Transverse colon (tissue), 4 donors: ENCODE results near the gene SIMC1. TPM values are rescaled to one million over a fixed set of nuclear protein-coding genes. Genes with fewer than 3 reads are reported as not detected.

Experiments used
- DNase-seq: peaks from one replicate; pipeline ENCODE4 v3.0.0-alpha.2; 2019
- H3K27ac ChIP-seq, 4 donors: fragments of 200-600 bp; sonication (generic); 2 replicates each; pipeline ENCODE4 v1.5.1; 2016 to 2018; ENCODE audit warnings: inconsistent platforms in 4 of 4
- H3K27me3 ChIP-seq: fragments of 200-600 bp; sonication (generic); 2 replicates; pipeline ENCODE4 v1.5.1; 2017; ENCODE audit warnings: inconsistent platforms
- H3K36me3 ChIP-seq, 4 donors: fragments of 200-600 bp; sonication (generic); 2 replicates each; pipeline ENCODE4 v1.5.1; 2017 to 2019; ENCODE audit warnings: inconsistent platforms in 4 of 4
- H3K4me1 ChIP-seq, 4 donors: fragments of 200-600 bp; sonication (generic); 2 replicates each; pipeline ENCODE4 v1.5.1; 2017 to 2020; ENCODE audit warnings: inconsistent platforms in 4 of 4
- H3K4me3 ChIP-seq, 4 donors: fragments of 200-600 bp; sonication (generic); 1 replicate in 1 of 4; 2 replicates in 3 of 4; pipeline versions ENCODE4 v1.5.1 to v1.6.1; 2017 to 2019; ENCODE audit warnings: inconsistent platforms in 4 of 4
- H3K9me3 ChIP-seq, 2 donors: fragments of 200-600 bp; sonication (generic); 2 replicates each; pipeline ENCODE4 v1.5.1; 2017 to 2019; ENCODE audit warnings: inconsistent platforms in 2 of 2
- CTCF ChIP-seq, 5 experiments: fragments of 200-600 bp in 3 of 5; fragments of 450-650 bp in 2 of 5; sonication (generic) in 3 of 5; IDR thresholded peaks; 1 replicate in 2 of 5; 2 replicates in 3 of 5; pipeline ENCODE4 v1.5.1; 2016 to 2017; ENCODE audit warnings: antibody characterized with exemption in 5 of 5, inconsistent platforms in 3 of 5, mild to moderate bottlenecking in 2 of 5, moderate library complexity in 1 of 5
- EP300 ChIP-seq: sonication (generic); formaldehyde crosslinking; IDR thresholded peaks from one replicate; pipeline ENCODE4 v1.6.1; 2017; ENCODE audit warnings: antibody characterized with exemption, low read depth
- POLR2A ChIP-seq: fragments of 450-650 bp; IDR thresholded peaks from one replicate; pipeline ENCODE4 v1.6.1; 2016; ENCODE audit warnings: antibody characterized with exemption, mild to moderate bottlenecking, moderate library complexity
- POLR2AphosphoS5 ChIP-seq, 3 donors: sonication (generic); formaldehyde crosslinking; IDR thresholded peaks; one replicate each; pipeline ENCODE4 v1.6.1; 2016; ENCODE audit warnings: antibody characterized with exemption in 3 of 3
- WGBS, 2 donors: methylation state at CpG; one replicate each; pipeline ENCODE4 v1.1.5; 2018; ENCODE audit warnings: low coverage in 1 of 2; 5-methylcytosine and 5-hydroxymethylcytosine counted together
- in situ Hi-C, 4 donors: fragments of 200-750 bp; cut with MboI; loops; one replicate each; pipeline versions ENCODE4 v1.15.0 to v1.15.1; 2017; ENCODE audit warnings: low sequenced_read_pairs in 3 of 4, low pct_ligation_motif_present in 1 of 4, low pct_unique_long_range_greater_than_20kb in 1 of 4
- intact Hi-C: fragments of 100-400 bp; cut with DNase I; formaldehyde crosslinking; loops from one replicate; pipeline ENCODE4 v1.15.1; 2023; ENCODE audit warnings: low total_unique reads
- total RNA-seq, 4 donors: library from RNA; depleted of rRNA; stranded (reverse); fragments of >200 nt; gene quantifications; one replicate each; pipeline ENCODE4 v1.1.0, GENCODE V29; 2016

SIMC1 gene
- total RNA-seq, 4 donors from 2014 or later = 15.0 to 21.2 (median 17.7) TPM

- in situ Hi-C loops = loop anchor here in 1 of 4 donors (25.0 kb wide), 1 partner anchor 605 kb away; no protein-coding TSS in a partner anchor
- WGBS, 2 donors = 50 to 80% methylated on average over 1 of the region's 1 CpG
Observed at GRCh38 chr5:176342158-176342483, 103.9 kb downstream of the SIMC1 start.

GRCh38 chr5:176342766-176343458, 104.7 kb downstream of the SIMC1 start:
- no peaks in the 10 kb centered on the region for H3K9me3 ChIP-seq
- WGBS, 2 donors = 78% methylated on average over 2 of the region's 2 CpGs
- TF ChIP-seq EP300 = no peak
- DNase-seq = no peak
- in situ Hi-C loops (loop anchor here in 1 of 4 donors (25.0 kb wide), 1 partner anchor 606 kb away; no protein-coding TSS in a partner anchor), intact Hi-C loops (no loop called here)
- H3K36me3 ChIP-seq = peaks cover 0 to 30% (median 12%) of the 10 kb centered on the region in 4 donors
- H3K27me3 ChIP-seq = no peaks in the 10 kb centered on the region
- H3K4me3 ChIP-seq = no peak overlapping the region
- no peak overlapping the region for H3K27ac ChIP-seq
- no peaks in the 10 kb centered on the region for H3K4me1 ChIP-seq

More at GRCh38 chr5:176342158-176342483, 103.9 kb downstream of the SIMC1 start:
- Histone ChIP-seq H3K27ac (no peak overlapping the region), H3K9me3 (no peaks in the 10 kb centered on the region), H3K27me3 (no peaks in the 10 kb centered on the region), H3K4me1 (no peaks in the 10 kb centered on the region), H3K36me3 (peaks cover 0 to 29% (median 11%) of the 10 kb centered on the region in 4 donors), H3K4me3 (no peak overlapping the region)
- DNase-seq = no peak
- intact Hi-C loops = no loop called here
- TF ChIP-seq POLR2A (no peak), CTCF (IDR thresholded peaks at IDR 0.05) (no peak), EP300 (no peak)

GRCh38 chr5:176350416-176350815, 112.2 kb downstream of the SIMC1 start:
- H3K27ac ChIP-seq = no peak overlapping the region
- WGBS, 2 donors = 99% methylated on average over 8 of the region's 8 CpGs; no CpG with 5 or more reads in 1 of the 2 donors
- no peak overlapping the region for H3K4me3 ChIP-seq
- TF ChIP-seq POLR2A (no peak), EP300 (no peak), POLR2AphosphoS5 (IDR thresholded peaks at IDR 0.05) (no peak), CTCF (IDR thresholded peaks at IDR 0.05) (no peak)
- H3K36me3 ChIP-seq = peaks cover 0 to 71% (median 33%) of the 10 kb centered on the region in 4 donors
- no peak for DNase-seq
- in situ Hi-C loops = no loop called here
- H3K4me1 ChIP-seq = no peaks in the 10 kb centered on the region
- H3K9me3 ChIP-seq = no peaks in the 10 kb centered on the region
- intact Hi-C loops = no loop called here
- H3K27me3 ChIP-seq = no peaks in the 10 kb centered on the region

- H3K27ac ChIP-seq = no peak overlapping the region
- intact Hi-C loops = no loop called here
Observed at GRCh38 chr5:176352116-176352878, 114.1 kb downstream of the SIMC1 start.

More at GRCh38 chr5:176352116-176352878, 114.1 kb downstream of the SIMC1 start:
- Histone ChIP-seq H3K4me1 (no peaks in the 10 kb centered on the region), H3K27me3 (no peaks in the 10 kb centered on the region), H3K36me3 (peaks cover 0 to 63% (median 30%) of the 10 kb centered on the region in 4 donors), H3K4me3 (no peak overlapping the region), H3K9me3 (no peaks in the 10 kb centered on the region)
- WGBS, 2 donors = 90% methylated on average over 5 of the region's 5 CpGs; no CpG with 5 or more reads in 1 of the 2 donors
- TF ChIP-seq CTCF (IDR thresholded peaks at IDR 0.05) (no peak), POLR2A (no peak), EP300 (no peak), POLR2AphosphoS5 (IDR thresholded peaks at IDR 0.05) (no peak)
- in situ Hi-C loops = no loop called here
- DNase-seq = no peak
